Fibroblast of villous mesenchyme (primary cell): ENCODE results near the gene HS3ST5. TPM values are rescaled to one million over a fixed set of nuclear protein-coding genes. Genes with fewer than 3 reads are reported as not detected.
A peak's percentile ranks its signal among the peaks of the same experiment; 100 is the strongest.
"Not testable (repeated sequence)": the region's sequence is repeated elsewhere in the genome, so short reads cannot be mapped to it uniquely, and the experiment has no call there.

Source experiments
- DNase-seq: peaks from one replicate; pipeline ENCODE4 v3.0.0-alpha.2; 2010; ENCODE audit warnings: low read depth
- H3K4me3 ChIP-seq: 2 replicates; pipeline ENCODE4 v1.5.1; 2011; ENCODE audit warnings: low read depth, mild to moderate bottlenecking, low read length
- total RNA-seq: library from RNA; depleted of rRNA; stranded (reverse); fragments of >200 nt; gene quantifications from 2 replicates; pipeline ENCODE4 v1.2.3, GENCODE V29; 2012
- TF ChIP-seq, protein P1 (sequence below): IDR thresholded peaks from 2 replicates; pipeline ENCODE4 v1.5.1; 2012; ENCODE audit warnings: low read depth, mild to moderate bottlenecking, low read length; ENCODE audit not compliant: insufficient read depth

Gene HS3ST5
- total RNA-seq, 1 donor, result under 0.01 TPM

DNA sequence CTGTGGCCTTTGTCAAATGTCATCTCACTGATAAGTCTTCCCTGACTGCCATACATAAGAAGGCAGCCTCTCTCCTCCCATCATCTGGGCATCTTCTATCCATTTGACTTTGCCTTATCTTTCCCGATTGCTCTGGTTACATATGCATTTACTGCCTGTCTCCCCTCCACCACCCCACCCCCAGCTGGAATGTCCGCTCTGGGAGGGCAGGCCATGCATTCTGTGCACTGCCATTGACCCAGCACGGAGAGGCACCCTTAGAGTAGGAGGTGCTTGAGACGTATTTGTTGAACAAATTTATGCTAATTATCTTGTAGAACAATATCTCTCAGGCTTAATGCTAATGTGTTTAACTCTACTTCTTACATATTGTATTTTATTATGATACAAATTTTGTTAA lies 188.0 kb downstream of the HS3ST5 start:
- TF ChIP-seq, protein P1, sequence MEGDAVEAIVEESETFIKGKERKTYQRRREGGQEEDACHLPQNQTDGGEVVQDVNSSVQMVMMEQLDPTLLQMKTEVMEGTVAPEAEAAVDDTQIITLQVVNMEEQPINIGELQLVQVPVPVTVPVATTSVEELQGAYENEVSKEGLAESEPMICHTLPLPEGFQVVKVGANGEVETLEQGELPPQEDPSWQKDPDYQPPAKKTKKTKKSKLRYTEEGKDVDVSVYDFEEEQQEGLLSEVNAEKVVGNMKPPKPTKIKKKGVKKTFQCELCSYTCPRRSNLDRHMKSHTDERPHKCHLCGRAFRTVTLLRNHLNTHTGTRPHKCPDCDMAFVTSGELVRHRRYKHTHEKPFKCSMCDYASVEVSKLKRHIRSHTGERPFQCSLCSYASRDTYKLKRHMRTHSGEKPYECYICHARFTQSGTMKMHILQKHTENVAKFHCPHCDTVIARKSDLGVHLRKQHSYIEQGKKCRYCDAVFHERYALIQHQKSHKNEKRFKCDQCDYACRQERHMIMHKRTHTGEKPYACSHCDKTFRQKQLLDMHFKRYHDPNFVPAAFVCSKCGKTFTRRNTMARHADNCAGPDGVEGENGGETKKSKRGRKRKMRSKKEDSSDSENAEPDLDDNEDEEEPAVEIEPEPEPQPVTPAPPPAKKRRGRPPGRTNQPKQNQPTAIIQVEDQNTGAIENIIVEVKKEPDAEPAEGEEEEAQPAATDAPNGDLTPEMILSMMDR, result no peak
- DNase-seq, result no peak
- no peak overlapping the region for H3K4me3 ChIP-seq

DNA sequence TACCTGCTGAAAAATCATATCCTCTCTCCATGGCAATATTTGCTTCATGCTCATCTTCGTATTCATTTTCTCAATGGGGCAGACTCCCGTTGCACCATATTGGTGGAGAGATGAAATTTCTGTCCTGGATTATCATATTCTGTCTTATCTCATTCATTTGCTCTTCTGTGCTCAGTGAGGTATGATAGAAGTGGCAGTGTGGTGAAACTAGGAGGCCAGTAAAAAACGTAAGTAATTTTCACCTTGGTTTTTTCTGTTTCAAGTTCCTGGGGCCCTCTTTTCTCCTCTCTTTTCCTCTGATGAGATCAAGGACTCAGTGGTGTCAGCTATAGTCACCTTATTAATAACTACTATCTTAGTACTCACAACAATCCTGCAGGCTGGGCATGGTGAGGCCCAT lies 189.4 kb downstream of the HS3ST5 start:
- no peak for DNase-seq
- TF ChIP-seq, protein P1, result no peak
- no peak overlapping the region for H3K4me3 ChIP-seq

DNA sequence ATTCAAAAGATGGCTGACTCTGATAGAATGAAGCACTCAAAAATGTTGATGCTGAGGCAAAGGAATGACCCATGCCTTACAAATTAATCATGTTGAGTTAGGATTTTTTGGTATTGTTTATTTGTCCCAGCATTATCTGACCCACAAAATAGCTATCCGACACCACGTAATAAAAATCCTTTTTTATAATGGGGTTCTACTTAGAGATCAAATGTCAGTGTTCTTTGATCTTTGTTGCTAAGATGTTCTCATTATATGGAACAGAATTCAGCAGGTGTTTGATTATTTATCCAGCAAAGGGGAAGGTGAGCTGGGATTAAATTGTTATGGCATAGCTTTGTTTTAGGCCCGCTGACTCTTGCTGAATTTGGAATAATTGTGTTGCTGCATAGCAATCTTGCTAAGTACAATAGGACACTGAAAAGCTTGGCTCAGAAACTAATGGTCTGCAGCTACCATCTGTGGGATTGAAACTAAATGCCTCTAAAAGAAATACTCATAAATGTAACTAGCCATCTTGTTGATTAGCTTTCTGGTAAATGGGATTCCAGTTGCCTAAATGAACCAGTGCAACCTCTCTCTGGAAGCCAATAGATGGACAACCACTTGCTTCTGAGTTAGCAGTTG lies 191.6 kb downstream of the HS3ST5 start:
- no peak overlapping the region for H3K4me3 ChIP-seq
- TF ChIP-seq, protein P1, result no peak
- no peak for DNase-seq

DNA sequence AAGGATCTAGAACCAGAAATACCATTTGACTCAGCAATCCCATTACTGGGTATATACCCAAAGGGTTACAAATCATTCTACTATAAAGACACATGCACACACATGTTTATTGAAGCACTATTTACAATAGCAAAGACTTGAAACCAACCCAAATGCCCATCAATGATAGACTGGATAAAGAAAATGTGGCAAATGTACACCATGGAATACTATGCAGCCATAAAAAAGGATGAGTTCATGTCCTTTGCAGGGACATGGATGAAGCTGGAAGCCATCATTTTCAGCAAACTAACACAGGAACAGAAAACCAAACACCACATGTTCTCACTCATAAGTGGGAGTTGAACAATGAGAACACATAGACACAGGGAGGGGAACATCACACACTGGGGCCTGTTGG lies 193.6 kb downstream of the HS3ST5 start:
- not testable (repeated sequence) for H3K4me3 ChIP-seq, DNase-seq

DNA sequence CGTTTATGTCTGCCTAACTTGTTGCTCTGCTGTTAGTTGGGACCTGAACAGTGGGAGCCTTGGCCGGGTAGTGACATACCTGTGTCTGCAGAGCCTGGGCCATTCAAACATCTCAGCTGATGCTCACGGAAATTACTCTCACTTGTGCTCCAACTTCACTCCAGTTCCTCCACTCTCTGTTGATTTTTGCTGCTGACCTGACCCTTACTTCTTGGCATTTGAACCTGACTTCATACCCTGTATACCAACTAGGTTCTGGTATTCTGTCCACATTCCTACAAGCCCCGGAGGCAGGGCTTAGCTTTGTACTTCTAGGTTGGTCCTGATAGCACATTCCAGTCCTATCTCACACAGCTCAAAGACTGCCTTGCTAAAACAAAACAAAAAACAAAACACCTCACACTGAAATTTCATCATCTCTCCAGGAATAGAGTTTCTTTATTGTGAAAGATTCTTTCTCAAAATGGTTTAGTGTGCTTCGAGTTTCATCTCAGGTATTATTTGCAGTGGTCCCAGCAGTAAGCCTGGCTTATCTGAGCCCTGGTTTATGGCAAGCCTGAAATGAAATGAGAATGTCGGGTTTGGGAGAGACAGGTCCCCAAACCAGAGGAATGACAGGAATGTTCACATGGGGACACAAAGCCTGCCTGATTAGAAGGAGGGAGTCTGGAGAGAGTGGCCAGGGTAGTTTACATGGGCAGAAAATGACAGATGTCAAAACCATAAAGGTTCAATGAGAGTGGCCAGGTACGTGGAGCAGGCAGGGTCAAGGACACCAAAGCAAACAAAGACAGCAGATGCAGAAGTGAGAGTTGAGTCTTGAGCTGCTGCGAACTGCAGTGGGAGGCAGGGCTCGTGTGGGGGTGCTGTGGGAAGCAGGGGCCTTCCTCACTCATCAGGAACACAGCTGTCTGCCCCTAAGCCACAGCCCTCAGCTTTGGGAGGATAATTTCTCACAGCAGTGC lies 197.7 kb downstream of the HS3ST5 start:
- no peak overlapping the region for H3K4me3 ChIP-seq
- DNase-seq, result peak; percentile 1
- TF ChIP-seq, protein P1, result no peak

DNA sequence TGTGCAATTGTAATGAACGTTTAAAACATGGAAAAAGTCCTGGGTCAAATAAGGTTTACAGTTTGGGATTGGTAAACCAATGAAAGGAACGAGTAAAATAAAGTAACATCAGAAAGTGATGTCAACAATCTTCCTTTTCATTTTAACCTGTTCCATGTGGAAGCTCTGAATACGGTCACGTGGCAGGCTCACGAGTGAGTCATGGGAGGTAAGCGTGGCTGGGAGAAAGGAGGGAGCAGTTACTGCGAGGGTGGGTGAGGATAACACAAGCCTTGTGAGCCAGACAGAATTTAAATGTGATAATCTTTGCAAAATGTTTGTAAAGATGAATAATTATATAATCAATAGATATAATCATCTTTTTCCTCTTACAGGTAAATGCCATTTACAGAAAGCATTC lies 200.6 kb downstream of the HS3ST5 start:
- DNase-seq, result no peak
- H3K4me3 ChIP-seq, result no peak overlapping the region
- TF ChIP-seq, protein P1, result no peak

DNA sequence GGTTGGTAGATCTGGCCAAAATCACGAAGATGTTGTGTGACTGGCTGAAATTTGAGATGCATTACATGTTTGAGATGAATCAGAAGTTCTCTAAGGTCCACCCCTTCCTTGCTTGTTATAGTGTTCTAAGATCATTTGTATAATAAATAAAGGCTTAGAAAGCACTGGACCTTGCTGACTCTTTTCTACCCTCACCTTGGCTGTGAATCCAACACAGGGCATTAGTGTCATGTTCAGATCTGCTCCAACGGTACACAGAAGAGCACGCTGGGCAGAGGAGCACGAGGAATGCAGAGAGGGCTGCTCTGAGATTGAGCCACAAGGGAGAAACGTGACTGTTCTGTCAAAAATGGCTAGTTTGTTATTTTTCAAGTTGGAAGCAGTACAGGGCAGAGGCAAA lies 202.4 kb downstream of the HS3ST5 start:
- H3K4me3 ChIP-seq, result no peak overlapping the region
- TF ChIP-seq, protein P1, result no peak
- no peak for DNase-seq
